HepG2 (cell line): ENCODE data around the gene ACE. TPM values are rescaled to one million over a fixed set of nuclear protein-coding genes. Genes with fewer than 3 reads are reported as not detected.

Experiments
- EZH2 ChIP-seq: conservative IDR thresholded peaks from 2 replicates; pipeline ENCODE4 v1.6.1; 2012; ENCODE audit warnings: mild to moderate bottlenecking, low read depth, low read length, moderate library complexity
- FOXO1 ChIP-seq: sonication (generic); formaldehyde crosslinking; IDR thresholded peaks from 2 replicates; pipeline ENCODE4 v1.4.0; 2020; ENCODE audit warnings: missing genetic modification reagents
- HOXA9 ChIP-seq: sonication (generic); formaldehyde crosslinking; IDR thresholded peaks from 2 replicates; pipeline ENCODE4 v1.8.1; 2022; ENCODE audit warnings: missing genetic modification reagents, mild to moderate bottlenecking, moderate library complexity, borderline replicate concordance
- MEIS2 ChIP-seq: sonication (generic); formaldehyde crosslinking; IDR thresholded peaks from 2 replicates; pipeline ENCODE4 v1.9.0; 2021; ENCODE audit warnings: mild to moderate bottlenecking, missing genetic modification reagents
- TOPORS ChIP-seq: sonication (generic); formaldehyde crosslinking; IDR thresholded peaks from 2 replicates; pipeline ENCODE4 v1.8.0; 2023; ENCODE audit warnings: mild to moderate bottlenecking, missing genetic modification reagents
- ZFY ChIP-seq: sonication (generic); formaldehyde crosslinking; IDR thresholded peaks from 2 replicates; pipeline ENCODE4 v1.4.0; 2020; ENCODE audit warnings: missing genetic modification reagents
- ZNF468 ChIP-seq: sonication (generic); formaldehyde crosslinking; IDR thresholded peaks from 2 replicates; pipeline ENCODE4 v1.8.0; 2022; ENCODE audit warnings: mild to moderate bottlenecking, moderate library complexity, missing genetic modification reagents
- ZNF644 ChIP-seq: IDR thresholded peaks from 2 replicates; pipeline ENCODE4 v1.6.1; 2016; ENCODE audit warnings: low read depth
- polyA plus RNA-seq, 8 experiments: library from polyadenylated mRNA; depleted of rRNA in 3 of 8; stranded (reverse) in 7 of 8; unstranded in 1 of 8; fragments of >200 nt; fragmentation: Illumina TruSeq in 4 of 8; extraction: Trizol in 4 of 8; gene quantifications; 2 replicates each; pipeline versions ENCODE4 v1.2.1 to v1.2.3, GENCODE V29; 2011 to 2016; ENCODE audit warnings: low read depth in 4 of 8, missing spikeins in 1 of 8, mixed read lengths in 1 of 8; ENCODE audit not compliant: insufficient read depth in 1 of 8
- total RNA-seq, 5 experiments: library from RNA; depleted of rRNA; stranded (reverse); fragments of >200 nt; fragmentation: Illumina TruSeq; extraction: Trizol; gene quantifications; 2 replicates each; pipeline ENCODE4 v1.2.3, GENCODE V29; 2016; ENCODE audit warnings: low read depth in 1 of 5
- TF ChIP-seq, protein P1 (sequence below): sonication (generic); formaldehyde crosslinking; IDR thresholded peaks from 2 replicates; pipeline ENCODE4 v1.4.0; 2020; ENCODE audit warnings: missing genetic modification reagents
- TF ChIP-seq, protein P2 (sequence below): fragments of 450-650 bp; IDR thresholded peaks from 2 replicates; pipeline ENCODE4 v1.6.1; 2017; ENCODE audit warnings: mild to moderate bottlenecking
- TF ChIP-seq, protein P3 (sequence below): sonication (generic); formaldehyde crosslinking; IDR thresholded peaks from 2 replicates; pipeline ENCODE4 v1.4.0; 2020; ENCODE audit warnings: mild to moderate bottlenecking, missing genetic modification reagents

Gene ACE
- total and polyA plus RNA-seq, 2 of the 13 experiments (the other 11 are each of a cell fraction or from before 2014, with no cell fraction given), result 0.08 to 0.13 TPM

DNA sequence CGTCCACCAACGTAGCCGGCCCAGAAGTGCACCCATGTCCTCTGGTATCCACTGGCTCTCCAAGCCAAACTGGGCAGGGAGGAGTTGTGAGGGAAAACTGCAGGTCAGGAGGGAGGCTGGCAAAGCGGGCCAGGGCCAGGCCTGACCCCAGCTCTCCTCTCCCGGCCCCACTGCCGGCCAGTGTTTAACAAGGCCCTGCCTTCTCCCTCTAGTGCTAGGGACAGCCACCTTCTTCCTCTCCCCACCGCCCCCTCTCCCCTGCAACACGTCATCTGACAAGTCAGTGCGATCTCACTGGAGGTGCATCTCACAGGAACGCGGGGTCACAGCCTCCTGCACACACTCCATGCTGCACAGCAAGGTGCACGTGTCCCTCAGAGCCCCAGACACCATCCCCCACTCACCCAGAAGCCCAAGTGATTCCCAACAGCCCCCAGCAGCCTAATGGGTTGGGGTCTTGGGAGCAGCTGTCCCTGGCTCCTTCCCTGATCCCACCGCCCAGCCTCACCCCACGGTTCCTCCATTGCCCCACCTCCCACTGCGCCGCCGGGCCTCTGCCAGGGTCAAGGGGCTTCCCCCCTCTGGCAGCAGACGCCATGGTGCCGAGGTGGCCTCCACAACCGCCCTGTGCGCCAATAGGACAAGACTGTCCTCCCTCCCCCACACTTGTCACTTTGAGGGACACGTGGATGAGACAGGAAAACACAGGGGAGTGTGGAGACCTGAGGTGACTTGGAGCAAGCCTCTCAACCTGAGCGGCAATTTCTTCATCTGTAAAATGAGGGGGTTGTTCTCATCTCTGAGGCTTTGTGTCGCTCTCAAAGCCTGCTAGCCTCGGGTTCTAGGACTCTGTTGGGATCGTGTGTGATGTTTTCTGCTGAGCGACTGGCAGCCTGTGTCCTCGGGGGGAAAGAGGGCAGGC is 1.1 kb upstream of the ACE start (continued):
- TF ChIP-seq HOXA9 (CRISPR knock-in tag), result no peak
- no peak for TF ChIP-seq TOPORS (CRISPR knock-in tag)
- TF ChIP-seq MEIS2 (CRISPR knock-in tag), result no peak
- TF ChIP-seq ZFY (CRISPR knock-in tag), result no peak
- TF ChIP-seq FOXO1 (CRISPR knock-in tag), result no peak
- TF ChIP-seq EZH2, result 0 out of 2 replicates have a peak, but pooled peaks have one; percentile 61
- TF ChIP-seq, protein P1, sequence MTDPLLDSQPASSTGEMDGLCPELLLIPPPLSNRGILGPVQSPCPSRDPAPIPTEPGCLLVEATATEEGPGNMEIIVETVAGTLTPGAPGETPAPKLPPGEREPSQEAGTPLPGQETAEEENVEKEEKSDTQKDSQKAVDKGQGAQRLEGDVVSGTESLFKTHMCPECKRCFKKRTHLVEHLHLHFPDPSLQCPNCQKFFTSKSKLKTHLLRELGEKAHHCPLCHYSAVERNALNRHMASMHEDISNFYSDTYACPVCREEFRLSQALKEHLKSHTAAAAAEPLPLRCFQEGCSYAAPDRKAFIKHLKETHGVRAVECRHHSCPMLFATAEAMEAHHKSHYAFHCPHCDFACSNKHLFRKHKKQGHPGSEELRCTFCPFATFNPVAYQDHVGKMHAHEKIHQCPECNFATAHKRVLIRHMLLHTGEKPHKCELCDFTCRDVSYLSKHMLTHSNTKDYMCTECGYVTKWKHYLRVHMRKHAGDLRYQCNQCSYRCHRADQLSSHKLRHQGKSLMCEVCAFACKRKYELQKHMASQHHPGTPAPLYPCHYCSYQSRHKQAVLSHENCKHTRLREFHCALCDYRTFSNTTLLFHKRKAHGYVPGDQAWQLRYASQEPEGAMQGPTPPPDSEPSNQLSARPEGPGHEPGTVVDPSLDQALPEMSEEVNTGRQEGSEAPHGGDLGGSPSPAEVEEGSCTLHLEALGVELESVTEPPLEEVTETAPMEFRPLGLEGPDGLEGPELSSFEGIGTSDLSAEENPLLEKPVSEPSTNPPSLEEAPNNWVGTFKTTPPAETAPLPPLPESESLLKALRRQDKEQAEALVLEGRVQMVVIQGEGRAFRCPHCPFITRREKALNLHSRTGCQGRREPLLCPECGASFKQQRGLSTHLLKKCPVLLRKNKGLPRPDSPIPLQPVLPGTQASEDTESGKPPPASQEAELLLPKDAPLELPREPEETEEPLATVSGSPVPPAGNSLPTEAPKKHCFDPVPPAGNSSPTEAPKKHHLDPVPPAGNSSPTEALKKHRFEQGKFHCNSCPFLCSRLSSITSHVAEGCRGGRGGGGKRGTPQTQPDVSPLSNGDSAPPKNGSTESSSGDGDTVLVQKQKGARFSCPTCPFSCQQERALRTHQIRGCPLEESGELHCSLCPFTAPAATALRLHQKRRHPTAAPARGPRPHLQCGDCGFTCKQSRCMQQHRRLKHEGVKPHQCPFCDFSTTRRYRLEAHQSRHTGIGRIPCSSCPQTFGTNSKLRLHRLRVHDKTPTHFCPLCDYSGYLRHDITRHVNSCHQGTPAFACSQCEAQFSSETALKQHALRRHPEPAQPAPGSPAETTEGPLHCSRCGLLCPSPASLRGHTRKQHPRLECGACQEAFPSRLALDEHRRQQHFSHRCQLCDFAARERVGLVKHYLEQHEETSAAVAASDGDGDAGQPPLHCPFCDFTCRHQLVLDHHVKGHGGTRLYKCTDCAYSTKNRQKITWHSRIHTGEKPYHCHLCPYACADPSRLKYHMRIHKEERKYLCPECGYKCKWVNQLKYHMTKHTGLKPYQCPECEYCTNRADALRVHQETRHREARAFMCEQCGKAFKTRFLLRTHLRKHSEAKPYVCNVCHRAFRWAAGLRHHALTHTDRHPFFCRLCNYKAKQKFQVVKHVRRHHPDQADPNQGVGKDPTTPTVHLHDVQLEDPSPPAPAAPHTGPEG (CRISPR knock-in tag), result no peak
- no peak for TF ChIP-seq ZNF644 (CRISPR knock-in tag)
- no peak for TF ChIP-seq ZNF468
- TF ChIP-seq, protein P2, sequence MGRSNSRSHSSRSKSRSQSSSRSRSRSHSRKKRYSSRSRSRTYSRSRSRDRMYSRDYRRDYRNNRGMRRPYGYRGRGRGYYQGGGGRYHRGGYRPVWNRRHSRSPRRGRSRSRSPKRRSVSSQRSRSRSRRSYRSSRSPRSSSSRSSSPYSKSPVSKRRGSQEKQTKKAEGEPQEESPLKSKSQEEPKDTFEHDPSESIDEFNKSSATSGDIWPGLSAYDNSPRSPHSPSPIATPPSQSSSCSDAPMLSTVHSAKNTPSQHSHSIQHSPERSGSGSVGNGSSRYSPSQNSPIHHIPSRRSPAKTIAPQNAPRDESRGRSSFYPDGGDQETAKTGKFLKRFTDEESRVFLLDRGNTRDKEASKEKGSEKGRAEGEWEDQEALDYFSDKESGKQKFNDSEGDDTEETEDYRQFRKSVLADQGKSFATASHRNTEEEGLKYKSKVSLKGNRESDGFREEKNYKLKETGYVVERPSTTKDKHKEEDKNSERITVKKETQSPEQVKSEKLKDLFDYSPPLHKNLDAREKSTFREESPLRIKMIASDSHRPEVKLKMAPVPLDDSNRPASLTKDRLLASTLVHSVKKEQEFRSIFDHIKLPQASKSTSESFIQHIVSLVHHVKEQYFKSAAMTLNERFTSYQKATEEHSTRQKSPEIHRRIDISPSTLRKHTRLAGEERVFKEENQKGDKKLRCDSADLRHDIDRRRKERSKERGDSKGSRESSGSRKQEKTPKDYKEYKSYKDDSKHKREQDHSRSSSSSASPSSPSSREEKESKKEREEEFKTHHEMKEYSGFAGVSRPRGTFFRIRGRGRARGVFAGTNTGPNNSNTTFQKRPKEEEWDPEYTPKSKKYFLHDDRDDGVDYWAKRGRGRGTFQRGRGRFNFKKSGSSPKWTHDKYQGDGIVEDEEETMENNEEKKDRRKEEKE, result no peak
- TF ChIP-seq, protein P3, sequence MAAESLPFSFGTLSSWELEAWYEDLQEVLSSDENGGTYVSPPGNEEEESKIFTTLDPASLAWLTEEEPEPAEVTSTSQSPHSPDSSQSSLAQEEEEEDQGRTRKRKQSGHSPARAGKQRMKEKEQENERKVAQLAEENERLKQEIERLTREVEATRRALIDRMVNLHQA (CRISPR knock-in tag), result no peak
